Gastrocnemius medialis (tissue), 4 donors: ENCODE results near the gene ATP2C2.

Experiments used
- POLR2A ChIP-seq, 2 donors: fragments of 450-650 bp; IDR thresholded peaks; one replicate each; pipeline ENCODE4 v1.6.1; 2017; ENCODE audit warnings: antibody characterized with exemption in 2 of 2, mild to moderate bottlenecking in 2 of 2, moderate library complexity in 2 of 2
- TF ChIP-seq, protein P1 (sequence below), 5 experiments: fragments of 450-650 bp in 3 of 5; fragments of 200-600 bp in 2 of 5; sonication (generic) in 2 of 5; IDR thresholded peaks in 4 of 5; conservative IDR thresholded peaks in 1 of 5; 1 replicate in 4 of 5; 2 replicates in 1 of 5; pipeline ENCODE4 v1.5.1; 2016 to 2019; ENCODE audit warnings: antibody characterized with exemption in 5 of 5, mild to moderate bottlenecking in 3 of 5, moderate library complexity in 3 of 5

DNA sequence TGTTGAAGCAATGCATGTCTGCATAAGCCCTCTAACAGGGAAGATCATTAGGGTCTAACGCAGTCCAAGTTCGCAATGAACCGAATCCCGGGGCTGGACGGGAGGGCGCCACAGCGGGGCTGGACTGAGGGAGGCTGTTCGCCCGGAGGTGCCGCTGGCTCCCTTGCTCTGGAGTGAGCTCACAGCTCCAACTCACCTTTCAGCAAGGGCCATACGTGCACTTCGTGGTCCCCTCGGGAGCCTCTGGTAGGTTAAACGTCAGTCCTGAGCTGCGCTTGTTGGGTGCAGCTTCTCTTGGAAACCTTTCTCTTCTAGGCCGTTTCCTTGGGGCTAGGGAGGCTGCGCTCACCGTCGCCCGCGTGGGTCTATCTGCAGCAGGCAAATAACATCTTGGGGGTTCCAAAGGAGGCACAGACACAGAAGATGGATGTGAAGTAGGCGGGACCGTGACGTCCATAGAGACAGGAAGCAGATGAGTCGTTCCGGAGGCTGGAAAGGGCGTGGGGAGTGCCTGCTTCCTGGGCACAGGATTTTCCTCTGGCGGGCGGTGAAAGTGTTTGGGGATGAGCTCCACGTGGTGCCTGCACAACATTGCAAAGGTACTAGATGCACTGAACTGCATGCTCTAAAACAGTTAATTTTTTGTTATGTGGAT lies 21.9 kb downstream of the ATP2C2 start:
- TF ChIP-seq, protein P1, sequence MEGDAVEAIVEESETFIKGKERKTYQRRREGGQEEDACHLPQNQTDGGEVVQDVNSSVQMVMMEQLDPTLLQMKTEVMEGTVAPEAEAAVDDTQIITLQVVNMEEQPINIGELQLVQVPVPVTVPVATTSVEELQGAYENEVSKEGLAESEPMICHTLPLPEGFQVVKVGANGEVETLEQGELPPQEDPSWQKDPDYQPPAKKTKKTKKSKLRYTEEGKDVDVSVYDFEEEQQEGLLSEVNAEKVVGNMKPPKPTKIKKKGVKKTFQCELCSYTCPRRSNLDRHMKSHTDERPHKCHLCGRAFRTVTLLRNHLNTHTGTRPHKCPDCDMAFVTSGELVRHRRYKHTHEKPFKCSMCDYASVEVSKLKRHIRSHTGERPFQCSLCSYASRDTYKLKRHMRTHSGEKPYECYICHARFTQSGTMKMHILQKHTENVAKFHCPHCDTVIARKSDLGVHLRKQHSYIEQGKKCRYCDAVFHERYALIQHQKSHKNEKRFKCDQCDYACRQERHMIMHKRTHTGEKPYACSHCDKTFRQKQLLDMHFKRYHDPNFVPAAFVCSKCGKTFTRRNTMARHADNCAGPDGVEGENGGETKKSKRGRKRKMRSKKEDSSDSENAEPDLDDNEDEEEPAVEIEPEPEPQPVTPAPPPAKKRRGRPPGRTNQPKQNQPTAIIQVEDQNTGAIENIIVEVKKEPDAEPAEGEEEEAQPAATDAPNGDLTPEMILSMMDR (IDR thresholded peaks at IDR 0.05 in 4 of 5, conservative IDR thresholded peaks at IDR 0.05 in 1 of 5), result no peak
- TF ChIP-seq POLR2A (IDR thresholded peaks at IDR 0.05), result no peak
